DMS153 (cell line): ENCODE results near the gene STK4.

Experiments
- DNase-seq: peaks from one replicate; lab custom pipeline; 2025; lab: John Stamatoyannopoulos, UW

STK4 gene

DNA sequence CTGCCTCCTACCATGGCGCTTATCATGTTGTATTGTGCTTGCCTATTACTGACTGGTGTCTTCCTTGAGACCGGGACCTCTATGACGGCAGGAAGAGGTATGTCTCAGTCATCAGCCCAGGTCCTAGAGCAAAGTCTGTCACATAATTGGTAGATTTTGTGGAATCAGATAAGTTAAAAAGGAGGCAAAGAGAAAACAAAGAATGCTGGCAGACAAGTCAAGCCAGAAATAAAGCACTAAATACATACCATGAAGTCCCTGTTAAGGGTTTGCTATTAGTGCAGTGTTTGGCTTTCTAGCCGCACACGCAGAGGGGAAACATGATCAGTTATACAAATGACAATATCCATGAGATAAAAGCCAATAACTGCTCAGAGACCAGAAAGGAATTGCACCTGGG, 12.1 kb upstream of the STK4 start:
- DNase-seq, result no peak

GRCh38 chr20:44955270-44955669, 11.0 kb upstream of the STK4 start:
- DNase-seq, result no peak

GRCh38 chr20:44956410-44956809, 9.9 kb upstream of the STK4 start:
- no peak for DNase-seq

DNA sequence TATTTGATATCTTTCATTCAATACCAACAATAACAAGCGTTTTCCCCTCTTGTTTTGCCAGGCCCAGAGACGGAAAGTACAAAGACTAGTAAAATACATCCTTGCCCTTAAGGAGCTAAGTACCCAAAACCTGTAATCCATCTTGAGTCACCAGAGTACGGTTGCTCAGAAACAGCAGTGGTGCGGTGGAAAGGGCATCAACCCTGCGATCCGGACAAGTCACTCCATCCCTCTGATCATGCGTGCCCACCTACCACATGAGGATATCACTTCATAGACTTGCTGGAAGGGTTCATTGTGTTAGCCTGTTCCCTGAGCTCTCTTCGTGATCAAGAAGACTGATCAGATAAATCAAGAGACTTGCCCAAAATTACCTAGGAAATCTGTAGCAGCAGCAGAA, 8.0 kb upstream of the STK4 start:
- no peak for DNase-seq

GRCh38 chr20:44959082-44959637, 7.2 kb upstream of the STK4 start:
- DNase-seq, result no peak

GRCh38 chr20:44959638-44960102, 6.6 kb upstream of the STK4 start:
- DNase-seq, result no peak

DNA sequence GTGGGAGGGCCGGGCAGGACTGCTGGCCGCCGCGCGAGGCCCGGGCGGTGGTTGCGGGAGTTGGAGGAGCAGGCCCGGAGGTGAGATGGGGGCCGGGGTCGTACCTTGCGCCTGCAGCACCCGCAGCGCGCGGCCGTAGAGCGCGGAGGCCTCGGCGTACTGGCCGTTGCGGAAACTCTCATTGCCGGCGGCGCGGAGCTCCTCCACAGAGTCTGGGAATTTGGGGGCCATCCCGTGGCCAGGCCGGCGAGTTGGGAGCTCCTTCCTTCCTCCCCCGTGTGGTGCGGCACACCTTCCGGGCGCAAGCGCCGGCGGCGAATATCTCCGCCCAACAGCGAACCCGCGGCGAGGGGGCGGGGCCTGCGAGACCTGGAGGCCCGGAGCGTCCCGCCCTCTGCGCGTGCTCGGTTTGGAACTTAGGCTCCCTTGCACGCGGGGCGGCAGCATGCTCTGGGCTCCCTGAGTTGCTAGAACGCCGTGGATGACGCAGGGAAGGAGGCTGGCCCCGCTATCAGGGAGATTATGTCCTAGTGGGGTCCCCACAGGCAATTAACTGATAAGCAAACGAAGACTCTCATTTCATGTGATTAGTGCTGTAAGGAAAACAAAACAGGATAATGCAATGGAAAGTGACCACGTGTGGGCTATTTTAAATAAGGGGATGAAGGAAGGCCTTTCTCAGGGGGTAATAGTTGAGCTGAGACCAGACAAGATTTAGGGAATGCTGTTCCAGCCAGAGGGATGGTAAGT, 6.0 kb upstream of the STK4 start, which contains the start of gene TOMM34:
TSS of gene TOMM34 (minus strand) at position 295 of the 750 bp plus-strand sequence. CDS start at position 231, 64 bp downstream.
- DNase-seq, result peak; percentile 81

GRCh38 chr20:44961011-44961869, 5.1 kb upstream of the STK4 start:
- DNase-seq, result no peak

DNA sequence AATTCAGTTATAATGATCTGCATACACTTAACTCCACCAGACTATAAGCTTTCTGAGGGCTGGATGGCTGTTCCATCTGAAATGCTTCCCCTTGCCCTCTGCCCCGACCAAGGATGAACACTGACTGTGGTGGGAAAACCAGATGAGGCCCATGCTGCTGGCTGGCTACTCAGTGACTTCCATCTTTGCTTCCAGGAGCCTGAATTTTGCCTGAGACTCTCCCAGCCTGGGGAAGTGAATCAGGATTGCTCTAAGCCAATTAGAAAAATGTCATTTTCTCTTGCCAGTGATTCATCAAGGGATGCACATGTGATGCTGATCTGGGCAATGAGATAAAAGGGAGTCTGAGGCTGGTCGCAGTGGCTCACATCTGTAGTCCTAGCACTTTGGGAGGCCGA, 4.4 kb upstream of the STK4 start:
- DNase-seq, result no peak

- DNase-seq, result no peak
Measured at GRCh38 chr20:44962483-44962882, 3.8 kb upstream of the STK4 start.

- no peak for DNase-seq
Measured at GRCh38 chr20:44963325-44964215, 2.7 kb upstream of the STK4 start.

GRCh38 chr20:44965651-44966029, 672 bp upstream of the STK4 start:
- no peak for DNase-seq

DNA sequence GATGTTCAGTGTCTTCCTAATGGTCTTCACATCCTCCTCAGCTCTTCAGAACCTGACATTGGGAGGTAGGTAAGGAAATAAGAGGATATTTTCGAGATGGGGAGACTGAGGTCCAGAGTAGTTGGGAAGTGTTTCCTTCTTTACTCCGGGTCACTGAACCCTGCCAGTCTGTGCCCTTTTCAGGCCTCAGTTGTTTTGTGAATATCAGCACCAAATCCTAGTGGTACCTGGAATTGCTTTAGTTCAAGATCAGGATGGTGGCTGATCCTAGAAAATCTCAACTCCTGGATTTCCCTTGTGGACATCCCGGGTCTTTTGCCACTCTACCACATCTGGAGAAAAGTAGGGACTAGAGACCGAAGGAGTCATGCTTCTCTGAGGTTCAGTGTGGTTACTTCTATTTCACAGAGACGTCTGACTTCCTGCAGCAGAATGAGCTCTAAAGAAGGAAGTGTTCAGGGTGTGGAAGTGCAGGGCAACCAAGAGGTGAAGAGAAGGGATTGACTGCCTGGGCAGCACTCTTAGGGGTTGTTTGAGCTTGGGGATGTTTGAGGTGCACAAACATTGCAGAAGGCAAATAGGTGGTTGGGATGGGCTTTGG, 995 bp downstream of the STK4 start:
- no peak for DNase-seq

GRCh38 chr20:44969300-44969894, 3.1 kb downstream of the STK4 start:
- no peak for DNase-seq

DNA sequence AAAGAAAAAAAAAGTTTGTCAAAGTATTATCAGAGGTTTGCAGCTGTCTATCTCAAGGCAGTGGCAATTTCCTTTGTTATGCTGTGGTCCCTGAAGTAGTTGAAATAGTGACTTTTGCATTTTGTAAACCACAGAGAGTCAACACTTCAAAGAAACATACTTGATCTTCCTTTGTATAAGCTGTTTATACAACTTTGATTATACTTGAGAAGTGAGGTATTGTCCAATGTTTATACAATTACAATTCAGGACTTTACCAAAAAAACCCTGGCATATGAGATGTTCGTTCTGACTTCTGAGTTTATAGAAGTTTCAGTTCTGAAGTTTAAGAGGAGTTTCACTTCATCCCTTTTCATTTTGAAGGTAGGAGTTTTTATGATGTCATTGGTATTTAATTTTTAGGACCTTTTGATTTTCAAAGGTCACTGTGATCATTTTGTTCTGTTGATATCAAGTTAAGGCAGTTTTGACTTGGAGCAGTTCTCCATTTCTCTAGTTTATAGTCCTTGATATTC, 4.0 kb downstream of the STK4 start:
- DNase-seq, result no peak

- no peak for DNase-seq
Measured at GRCh38 chr20:44973053-44973452, 6.7 kb downstream of the STK4 start.

DNA sequence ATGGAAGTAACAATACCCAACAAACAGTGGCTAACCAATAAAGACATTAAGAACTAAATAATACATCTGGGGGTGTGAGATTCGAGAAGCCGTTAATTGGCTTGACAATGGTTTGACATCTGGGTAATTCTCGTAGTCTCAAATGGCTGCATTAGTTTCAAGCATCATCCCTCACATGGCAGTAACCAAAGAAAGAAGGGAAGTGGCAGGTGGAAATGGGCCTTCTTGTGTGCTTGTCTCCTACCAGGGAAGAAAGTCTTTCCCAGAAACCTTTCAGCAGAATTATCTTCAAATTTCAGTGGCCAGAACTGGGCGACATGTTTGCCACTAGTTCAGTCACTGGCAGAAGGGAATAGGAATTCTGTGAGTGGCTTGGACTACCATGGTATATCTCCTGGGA, 10.4 kb downstream of the STK4 start:
- DNase-seq, result no peak

GRCh38 chr20:44979090-44979621, 12.8 kb downstream of the STK4 start:
- DNase-seq, result no peak

DNA sequence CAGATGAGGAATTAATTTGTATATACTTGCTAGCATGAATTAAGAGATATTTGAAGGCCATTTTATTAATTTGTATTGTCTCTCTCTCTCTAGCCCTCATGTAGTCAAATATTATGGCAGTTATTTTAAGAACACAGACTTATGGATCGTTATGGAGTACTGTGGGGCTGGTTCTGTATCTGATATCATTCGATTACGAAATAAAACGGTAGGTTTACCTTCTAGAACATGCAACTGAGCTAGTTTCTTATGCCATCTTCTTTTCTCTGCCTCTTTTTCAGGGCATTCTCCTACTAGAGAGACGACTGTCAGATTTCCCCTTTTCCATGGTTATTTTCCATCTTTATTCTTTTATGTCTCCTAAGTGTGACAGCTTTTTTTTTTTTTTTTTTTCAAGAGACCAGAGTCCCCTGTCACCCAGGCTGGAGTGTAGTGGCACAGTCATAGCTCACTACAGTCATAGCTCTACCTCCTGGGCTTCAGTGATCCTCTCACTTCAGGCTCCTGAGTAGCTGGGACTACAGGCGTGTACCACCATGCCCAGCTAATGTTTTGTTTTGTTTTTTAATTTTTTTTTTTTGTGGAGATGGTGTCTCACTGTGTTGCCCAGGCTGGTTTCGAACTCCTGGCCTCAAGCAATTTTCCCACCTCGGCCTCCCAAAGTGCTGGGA, 15.6 kb downstream of the STK4 start:
- no peak for DNase-seq

GRCh38 chr20:44983093-44983674, 16.9 kb downstream of the STK4 start:
- DNase-seq, result no peak
